ENCODE results near the gene COL5A2. TPM values are rescaled to one million over a fixed set of nuclear protein-coding genes. Genes with fewer than 3 reads are reported as not detected.

Gene COL5A2
- total RNA-seq, 1 donor from 2014 or later, result 23.7 TPM

DNA sequence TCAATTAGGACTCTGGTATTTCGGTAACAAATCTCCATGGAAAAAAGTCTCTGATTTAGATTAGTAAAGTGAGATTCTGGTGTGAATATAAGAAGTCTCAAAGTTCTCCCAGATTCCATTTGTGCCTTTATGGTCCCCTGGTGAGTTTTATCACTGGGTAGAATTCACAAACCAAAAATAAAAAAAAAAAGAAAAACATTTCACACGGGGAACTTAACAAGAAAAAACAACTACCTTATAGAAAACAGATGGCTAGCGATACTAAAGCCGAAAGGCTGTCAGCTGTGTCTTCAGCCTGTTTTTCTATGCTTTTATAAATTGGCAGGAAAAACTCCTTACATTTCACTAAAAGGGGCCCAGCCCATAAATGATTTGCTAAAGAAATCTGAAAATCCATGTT, 50.6 kb downstream of the COL5A2 start:
- no peaks in the 10 kb centered on the region for H3K9me3 Mint-ChIP-seq (ENCODE audit: unreplicated experiment)
- TF ChIP-seq, protein P1, sequence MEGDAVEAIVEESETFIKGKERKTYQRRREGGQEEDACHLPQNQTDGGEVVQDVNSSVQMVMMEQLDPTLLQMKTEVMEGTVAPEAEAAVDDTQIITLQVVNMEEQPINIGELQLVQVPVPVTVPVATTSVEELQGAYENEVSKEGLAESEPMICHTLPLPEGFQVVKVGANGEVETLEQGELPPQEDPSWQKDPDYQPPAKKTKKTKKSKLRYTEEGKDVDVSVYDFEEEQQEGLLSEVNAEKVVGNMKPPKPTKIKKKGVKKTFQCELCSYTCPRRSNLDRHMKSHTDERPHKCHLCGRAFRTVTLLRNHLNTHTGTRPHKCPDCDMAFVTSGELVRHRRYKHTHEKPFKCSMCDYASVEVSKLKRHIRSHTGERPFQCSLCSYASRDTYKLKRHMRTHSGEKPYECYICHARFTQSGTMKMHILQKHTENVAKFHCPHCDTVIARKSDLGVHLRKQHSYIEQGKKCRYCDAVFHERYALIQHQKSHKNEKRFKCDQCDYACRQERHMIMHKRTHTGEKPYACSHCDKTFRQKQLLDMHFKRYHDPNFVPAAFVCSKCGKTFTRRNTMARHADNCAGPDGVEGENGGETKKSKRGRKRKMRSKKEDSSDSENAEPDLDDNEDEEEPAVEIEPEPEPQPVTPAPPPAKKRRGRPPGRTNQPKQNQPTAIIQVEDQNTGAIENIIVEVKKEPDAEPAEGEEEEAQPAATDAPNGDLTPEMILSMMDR (IDR thresholded peaks at IDR 0.05; ENCODE audit: partially characterized antibody, unreplicated experiment), result no peak
- H3K4me1 Mint-ChIP-seq (ENCODE audit: low read depth, unreplicated experiment), result peaks cover 12% of the 10 kb centered on the region
- H3K27ac Mint-ChIP-seq (ENCODE audit: unreplicated experiment), result no peak overlapping the region
- no peaks in the 10 kb centered on the region for H3K27me3 Mint-ChIP-seq (ENCODE audit: unreplicated experiment)
- H3K36me3 Mint-ChIP-seq (ENCODE audit: unreplicated experiment), result no peaks in the 10 kb centered on the region
- no peak for DNase-seq
- H3K4me3 Mint-ChIP-seq (ENCODE audit: unreplicated experiment), result no peak overlapping the region

DNA sequence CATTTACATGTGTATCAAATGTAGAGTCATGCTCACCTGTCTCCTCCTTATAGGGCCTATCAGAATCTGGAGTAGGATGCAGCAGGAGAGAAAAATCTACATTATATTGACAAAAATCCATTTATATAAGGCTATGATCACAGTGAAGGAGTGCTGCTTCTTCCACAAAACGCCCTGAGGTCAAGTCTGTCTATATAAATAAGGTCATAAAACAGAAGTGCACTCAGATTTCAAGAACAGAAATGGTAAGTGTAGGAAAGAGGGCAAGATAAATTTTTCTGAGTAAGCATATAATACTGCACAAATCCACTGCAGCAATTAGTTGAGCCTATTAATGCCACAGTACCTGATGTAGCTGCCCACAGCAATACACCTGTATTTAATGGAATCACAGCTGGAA, 51.8 kb downstream of the COL5A2 start:
- no peak overlapping the region for H3K27ac Mint-ChIP-seq (ENCODE audit: unreplicated experiment)
- H3K4me3 Mint-ChIP-seq (ENCODE audit: unreplicated experiment), result no peak overlapping the region
- TF ChIP-seq, protein P1 (IDR thresholded peaks at IDR 0.05; ENCODE audit: partially characterized antibody, unreplicated experiment), result no peak
- peaks cover 12% of the 10 kb centered on the region for H3K4me1 Mint-ChIP-seq (ENCODE audit: low read depth, unreplicated experiment)
- DNase-seq, result no peak
- H3K36me3 Mint-ChIP-seq (ENCODE audit: unreplicated experiment), result no peaks in the 10 kb centered on the region
- H3K9me3 Mint-ChIP-seq (ENCODE audit: unreplicated experiment), result no peaks in the 10 kb centered on the region
- no peaks in the 10 kb centered on the region for H3K27me3 Mint-ChIP-seq (ENCODE audit: unreplicated experiment)

DNA sequence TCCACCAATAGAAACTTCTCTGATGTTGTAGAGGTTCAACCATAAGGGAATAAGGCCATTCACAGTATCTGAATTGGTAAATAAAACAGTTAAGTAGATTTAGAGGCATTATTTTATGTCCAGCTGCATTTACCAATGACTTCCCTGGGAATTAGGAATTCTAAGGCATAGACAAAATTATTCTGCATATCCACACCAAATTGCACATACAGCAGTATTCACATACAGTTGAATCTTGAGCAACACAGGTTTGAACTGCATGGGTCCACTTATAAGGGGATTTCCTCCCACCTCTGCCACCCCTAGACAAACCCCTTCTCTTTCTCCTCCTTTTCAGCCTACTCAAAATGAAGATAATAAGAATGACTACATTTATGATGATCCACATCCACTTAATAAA, 54.4 kb downstream of the COL5A2 start:
- Mint-ChIP-seq H3K4me3 (ENCODE audit: unreplicated experiment) (no peak overlapping the region), H3K36me3 (ENCODE audit: unreplicated experiment) (no peaks in the 10 kb centered on the region), H3K9me3 (ENCODE audit: unreplicated experiment) (no peaks in the 10 kb centered on the region), H3K27ac (ENCODE audit: unreplicated experiment) (no peak overlapping the region), H3K4me1 (ENCODE audit: low read depth, unreplicated experiment) (peaks cover 12% of the 10 kb centered on the region), H3K27me3 (ENCODE audit: unreplicated experiment) (no peaks in the 10 kb centered on the region)
- DNase-seq, result no peak
- TF ChIP-seq, protein P1 (IDR thresholded peaks at IDR 0.05; ENCODE audit: partially characterized antibody, unreplicated experiment), result no peak

DNA sequence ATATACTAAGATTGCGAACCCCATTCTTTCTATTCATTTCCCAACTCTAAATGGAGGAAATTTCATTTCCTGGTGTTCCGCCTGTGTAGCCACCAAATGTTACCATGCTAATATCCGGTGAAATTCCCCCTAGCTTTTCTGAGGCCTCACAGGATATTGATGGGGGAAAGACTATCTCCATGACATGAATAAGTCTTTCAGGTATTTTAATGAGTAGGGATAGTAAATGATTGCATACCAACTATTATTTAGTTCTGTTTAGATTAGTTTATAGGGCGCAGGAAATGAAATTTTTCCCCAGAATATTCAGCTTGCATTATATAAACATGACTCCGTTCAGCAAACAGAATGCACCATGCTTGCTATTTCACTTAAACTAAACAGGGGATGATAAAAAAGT, 55.4 kb downstream of the COL5A2 start:
- no peak for DNase-seq
- TF ChIP-seq, protein P1 (IDR thresholded peaks at IDR 0.05; ENCODE audit: partially characterized antibody, unreplicated experiment), result no peak
- H3K27ac Mint-ChIP-seq (ENCODE audit: unreplicated experiment), result no peak overlapping the region
- no peaks in the 10 kb centered on the region for H3K36me3 Mint-ChIP-seq (ENCODE audit: unreplicated experiment)
- no peaks in the 10 kb centered on the region for H3K9me3 Mint-ChIP-seq (ENCODE audit: unreplicated experiment)
- no peaks in the 10 kb centered on the region for H3K27me3 Mint-ChIP-seq (ENCODE audit: unreplicated experiment)
- H3K4me3 Mint-ChIP-seq (ENCODE audit: unreplicated experiment), result no peak overlapping the region
- H3K4me1 Mint-ChIP-seq (ENCODE audit: low read depth, unreplicated experiment), result peaks cover 7% of the 10 kb centered on the region

DNA sequence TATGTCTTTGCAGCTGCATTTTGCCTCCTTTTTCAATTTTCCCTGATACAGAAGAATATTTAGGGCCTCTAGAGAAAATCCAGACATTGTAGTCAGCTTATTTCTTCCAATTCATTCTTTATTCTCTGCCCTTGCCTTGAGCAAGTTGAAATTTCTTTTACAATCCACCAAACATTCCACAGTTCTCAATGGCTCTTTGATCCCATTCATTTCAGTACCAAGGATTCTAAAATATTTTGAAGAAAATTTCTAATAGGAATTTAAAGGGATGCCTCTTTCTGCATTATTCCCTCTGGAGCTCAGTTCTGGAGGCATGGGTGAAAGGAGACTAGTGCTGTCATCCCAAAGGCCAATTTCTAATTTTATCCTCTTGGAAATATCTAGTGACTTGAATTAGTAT, 61.2 kb downstream of the COL5A2 start:
- Mint-ChIP-seq H3K4me1 (ENCODE audit: low read depth, unreplicated experiment) (peaks cover 12% of the 10 kb centered on the region), H3K9me3 (ENCODE audit: unreplicated experiment) (no peaks in the 10 kb centered on the region), H3K4me3 (ENCODE audit: unreplicated experiment) (no peak overlapping the region), H3K36me3 (ENCODE audit: unreplicated experiment) (no peaks in the 10 kb centered on the region), H3K27ac (ENCODE audit: unreplicated experiment) (no peak overlapping the region), H3K27me3 (ENCODE audit: unreplicated experiment) (no peaks in the 10 kb centered on the region)
- DNase-seq, result no peak
- TF ChIP-seq, protein P1 (IDR thresholded peaks at IDR 0.05; ENCODE audit: partially characterized antibody, unreplicated experiment), result no peak
